H1 (cell line): ENCODE measurements around the gene C12orf56. TPM values are rescaled to one million over a fixed set of nuclear protein-coding genes. Genes with fewer than 3 reads are reported as not detected.

Experiments
- CTCF ChIA-PET: fragments of 300-600 bp; sonication (Branson Sonifier 250); formaldehyde crosslinking; loops from one replicate; lab custom pipeline; 2021; ENCODE audit not compliant: partially characterized antibody; lab: Charles Lee
- POLR2A ChIA-PET: fragments of 300-600 bp; sonication (Branson Sonifier 250); formaldehyde crosslinking; loops from one replicate; lab custom pipeline; 2021; ENCODE audit warnings: inconsistent platforms; ENCODE audit not compliant: partially characterized antibody; lab: Charles Lee
- DNase-seq, 2 experiments: peaks; one replicate each; pipeline versions ENCODE4 v3.0.0 to v3.0.0-alpha.2; 2010 to 2022; ENCODE audit warnings: low spot score in 2 of 2, low read depth in 1 of 2, mixed read lengths in 1 of 2
- FAIRE-seq: peaks from 2 replicates; lab custom pipeline; 2011; peaks lifted over from hg19 to GRCh38; lab: Jason Lieb, UNC
- H2AFZ ChIP-seq: 2 replicates; pipeline ENCODE4 v1.8.1; 2012; ENCODE audit warnings: low read length, inconsistent platforms
- H2AK5ac ChIP-seq: 2 replicates; pipeline ENCODE4 v1.6.1; 2013; ENCODE audit warnings: low read depth, low read length
- H2BK120ac ChIP-seq: replicated peaks from 2 replicates; pipeline ENCODE3; 2013; ENCODE audit warnings: low read depth, low read length, inconsistent platforms
- H2BK12ac ChIP-seq: 2 replicates; pipeline ENCODE4 v1.6.1; 2013; ENCODE audit warnings: low read depth, low read length
- H2BK15ac ChIP-seq: 2 replicates; pipeline ENCODE4 v1.6.1; 2013; ENCODE audit warnings: low read length
- H2BK20ac ChIP-seq: 2 replicates; pipeline ENCODE4 v1.6.1; 2013; ENCODE audit warnings: low read length
- H2BK5ac ChIP-seq: 2 replicates; pipeline ENCODE4 v1.6.1; 2013; ENCODE audit warnings: low read depth, low read length
- H3K14ac ChIP-seq: 2 replicates; pipeline ENCODE4 v1.6.1; 2013; ENCODE audit warnings: inconsistent platforms; ENCODE audit not compliant: insufficient read length
- H3K18ac ChIP-seq: 2 replicates; pipeline ENCODE4 v1.6.1; 2013; ENCODE audit warnings: low read length; ENCODE audit errors: extremely low read depth
- H3K23ac ChIP-seq: 2 replicates; pipeline ENCODE4 v1.6.1; 2013; ENCODE audit warnings: inconsistent platforms; ENCODE audit not compliant: insufficient read length
- H3K23me2 ChIP-seq: 2 replicates; pipeline ENCODE4 v1.6.1; 2013; ENCODE audit warnings: low read depth, low read length
- H3K27ac ChIP-seq: 2 replicates; pipeline ENCODE4 v1.6.1; 2011; ENCODE audit warnings: low read depth, low read length, inconsistent platforms
- H3K27me3 ChIP-seq, 4 experiments: replicated peaks in 1 of 4; 1 replicate in 1 of 4; 2 replicates in 3 of 4; pipeline versions ENCODE4 v1.6.1 to v1.8.1; 2011 to 2013; ENCODE audit warnings: low read length in 3 of 4, mild to moderate bottlenecking in 3 of 4, inconsistent platforms in 2 of 4, mixed read lengths in 2 of 4, moderate library complexity in 1 of 4; ENCODE audit not compliant: control insufficient read depth in 3 of 4, insufficient read depth in 3 of 4; ENCODE audit errors: extremely low read depth in 1 of 4
- H3K36me3 ChIP-seq, 4 experiments: 2 replicates each; pipeline versions ENCODE4 v1.6.1 to v1.8.1; 2011 to 2013; ENCODE audit warnings: mild to moderate bottlenecking in 4 of 4, low read length in 3 of 4, moderate library complexity in 2 of 4, control low read depth in 1 of 4, inconsistent platforms in 1 of 4; ENCODE audit not compliant: insufficient read depth in 4 of 4, control insufficient read depth in 2 of 4
- H3K4ac ChIP-seq: replicated peaks from 2 replicates; pipeline ENCODE3; 2013; ENCODE audit warnings: low read length, low read depth, mixed read lengths, inconsistent platforms; ENCODE audit not compliant: insufficient read length
- H3K4me1 ChIP-seq, 4 experiments: replicated peaks in 1 of 4; 1 replicate in 1 of 4; 2 replicates in 3 of 4; pipeline versions ENCODE4 v1.6.1 to v1.8.1; 2011 to 2013; ENCODE audit warnings: low read length in 3 of 4, inconsistent platforms in 2 of 4, mixed read lengths in 1 of 4; ENCODE audit not compliant: insufficient read depth in 4 of 4, control insufficient read depth in 3 of 4
- H3K4me2 ChIP-seq, 2 experiments: 2 replicates each; pipeline versions ENCODE4 v1.6.1 to v1.8.1; 2011 to 2013; ENCODE audit warnings: low read depth in 2 of 2, low read length in 2 of 2, control low read depth in 1 of 2, inconsistent platforms in 1 of 2, mild to moderate bottlenecking in 1 of 2; ENCODE audit not compliant: insufficient read depth in 1 of 2
- H3K4me3 ChIP-seq, 4 experiments: fragments of 200-600, 300-600 bp in 1 of 4; sonication (generic), shearing (Covaris generic), sonication (Bioruptor Twin) in 1 of 4; 2 replicates each; pipeline versions ENCODE4 v1.5.1 to v1.8.1; 2011 to 2016; ENCODE audit warnings: low read length in 4 of 4, low read depth in 3 of 4, control low read depth in 2 of 4, inconsistent platforms in 2 of 4, mild to moderate bottlenecking in 2 of 4, mixed read lengths in 1 of 4, moderate library complexity in 1 of 4; ENCODE audit not compliant: insufficient read depth in 2 of 4; ENCODE audit errors: extremely low read depth in 1 of 4
- H3K56ac ChIP-seq: replicated peaks from 2 replicates; pipeline ENCODE3; 2013; ENCODE audit warnings: low read depth, mild to moderate bottlenecking, mixed read lengths, low read length, inconsistent platforms; ENCODE audit not compliant: insufficient read length
- H3K79me1 ChIP-seq: 2 replicates; pipeline ENCODE4 v1.6.1; 2013; ENCODE audit warnings: low read depth, low read length, control low read depth
- H3K79me2 ChIP-seq, 2 experiments: 2 replicates each; pipeline versions ENCODE4 v1.6.1 to v1.8.1; 2012 to 2013; ENCODE audit warnings: low read length in 2 of 2, mild to moderate bottlenecking in 2 of 2, inconsistent platforms in 1 of 2; ENCODE audit not compliant: insufficient read depth in 2 of 2, control insufficient read depth in 1 of 2
- H3K9ac ChIP-seq, 4 experiments: replicated peaks in 1 of 4; 1 replicate in 1 of 4; 2 replicates in 3 of 4; pipeline versions ENCODE4 v1.6.1 to v1.8.1; 2011 to 2013; ENCODE audit warnings: low read depth in 3 of 4, low read length in 3 of 4, control low read depth in 2 of 4, mild to moderate bottlenecking in 2 of 4, moderate library complexity in 2 of 4, inconsistent platforms in 1 of 4; ENCODE audit errors: extremely low read depth in 1 of 4
- H3K9me3 ChIP-seq, 2 experiments: 2 replicates each; pipeline versions ENCODE4 v1.6.1 to v1.8.1; 2012 to 2013; ENCODE audit warnings: mild to moderate bottlenecking in 2 of 2, moderate library complexity in 2 of 2, control low read depth in 1 of 2, inconsistent platforms in 1 of 2, low read depth in 1 of 2, low read length in 1 of 2, mixed read lengths in 1 of 2; ENCODE audit not compliant: insufficient read depth in 2 of 2
- H4K20me1 ChIP-seq, 2 experiments: replicated peaks in 1 of 2; 2 replicates each; pipeline versions ENCODE3 to v1.8.1; 2011 to 2013; ENCODE audit warnings: inconsistent platforms in 2 of 2, low read length in 2 of 2, mild to moderate bottlenecking in 1 of 2; ENCODE audit not compliant: insufficient read depth in 2 of 2, control insufficient read depth in 1 of 2
- H4K5ac ChIP-seq: 2 replicates; pipeline ENCODE4 v1.6.1; 2013; ENCODE audit warnings: low read length, low read depth, mixed read lengths, inconsistent platforms; ENCODE audit not compliant: insufficient read length
- H4K8ac ChIP-seq: 2 replicates; pipeline ENCODE4 v1.8.0; 2013; ENCODE audit warnings: mild to moderate bottlenecking, moderate library complexity, low read length, inconsistent platforms; ENCODE audit not compliant: insufficient read depth; ENCODE audit errors: extremely low read depth
- H4K91ac ChIP-seq: replicated peaks from 2 replicates; pipeline ENCODE3; 2013; ENCODE audit warnings: low read length, mixed read lengths, inconsistent platforms; ENCODE audit not compliant: insufficient read length
- EGR1 ChIP-seq: IDR thresholded peaks from 2 replicates; pipeline ENCODE4 v1.6.1; 2011; ENCODE audit warnings: low read depth, low read length, borderline replicate concordance
- EZH2 ChIP-seq: fragments of 200-600 bp; sonication (generic); IDR thresholded peaks from 2 replicates; pipeline ENCODE4 v1.7.1; 2012; ENCODE audit warnings: low read depth, mild to moderate bottlenecking, moderate library complexity, low read length, inconsistent platforms; ENCODE audit not compliant: severe bottlenecking
- KDM1A ChIP-seq: fragments of 200-600, 300-600 bp; sonication (generic); IDR thresholded peaks from 2 replicates; pipeline ENCODE4 v1.7.1; 2016; ENCODE audit warnings: mild to moderate bottlenecking, low read length, borderline replicate concordance
- KDM5A ChIP-seq: fragments of 200-600 bp; IDR thresholded peaks from 2 replicates; pipeline ENCODE4 v1.7.1; 2012; ENCODE audit warnings: mild to moderate bottlenecking, low read length, inconsistent platforms, mixed read lengths
- MAFK ChIP-seq: IDR thresholded peaks from 2 replicates; pipeline ENCODE4 v1.6.1; 2012; ENCODE audit warnings: low read depth, mild to moderate bottlenecking, improper control_type of control experiment, low read length
- POLR2AphosphoS5 ChIP-seq: IDR thresholded peaks from 2 replicates; pipeline ENCODE4 v1.6.1; 2011; ENCODE audit warnings: low read depth, low read length
- RNF2 ChIP-seq: fragments of 200-900, 300-1000 bp; sonication (generic); IDR thresholded peaks from 2 replicates; pipeline ENCODE4 v1.7.1; 2016; ENCODE audit warnings: borderline replicate concordance, low read depth, mild to moderate bottlenecking, antibody characterized with exemption, low read length; ENCODE audit not compliant: poor library complexity, severe bottlenecking; ENCODE audit errors: missing control alignments
- SP1 ChIP-seq: IDR thresholded peaks from 2 replicates; pipeline ENCODE4 v1.6.1; 2011; ENCODE audit warnings: low read depth, low read length
- TBP ChIP-seq: IDR thresholded peaks from 2 replicates; pipeline ENCODE4 v1.6.1; 2011; ENCODE audit warnings: low read depth, low read length, improper control_type of control experiment
- WGBS, 2 experiments: shearing (Covaris generic) in 1 of 2; methylation state at CpG; one replicate each; pipeline versions ENCODE4 v1.1.6 to v1.1.7; 2013 to 2015; ENCODE audit warnings: low lambda C conversion rate in 2 of 2, mixed read lengths in 2 of 2, inconsistent platforms in 1 of 2, low coverage in 1 of 2, missing lambda C conversion rate in 1 of 2; ENCODE audit not compliant: insufficient replicate concordance in 2 of 2, insufficient coverage in 1 of 2, insufficient read length in 1 of 2; ENCODE audit errors: extremely low coverage in 1 of 2, missing lambda C conversion rate in 1 of 2; 5-methylcytosine and 5-hydroxymethylcytosine counted together
- polyA plus RNA-seq, 7 experiments: library from polyadenylated mRNA; depleted of rRNA in 3 of 7; stranded (reverse) in 5 of 7; unstranded in 2 of 7; fragments of >200 nt in 5 of 7; fragments of 200-250 nt in 2 of 7; gene quantifications; 1 replicate in 5 of 7; 2 replicates in 1 of 7; 4 replicates in 1 of 7; pipeline versions ENCODE4 v1.2.1 to v1.2.3, GENCODE V29; 2011 to 2013; ENCODE audit warnings: missing spikeins in 2 of 7, mixed read lengths in 2 of 7
- total RNA-seq: library from RNA; stranded (reverse); fragmentation: NEBNext Ultra II Directional; extraction: Animal tissue kit (Norgen Biotek cat#: 25700); gene quantifications from 2 replicates; pipeline ENCODE4 v1.2.1, GENCODE V29; 2021
- TF ChIP-seq, protein P1 (sequence below): IDR thresholded peaks from 2 replicates; pipeline ENCODE4 v1.6.1; 2011; ENCODE audit warnings: low read length, improper control_type of control experiment
- TF ChIP-seq, protein P2 (sequence below): IDR thresholded peaks from 2 replicates; pipeline ENCODE4 v1.6.1; 2011; ENCODE audit warnings: low read depth, mild to moderate bottlenecking, low read length; ENCODE audit not compliant: insufficient read depth
- TF ChIP-seq, protein P3 (sequence below): IDR thresholded peaks from 2 replicates; pipeline ENCODE4 v1.6.1; 2012; ENCODE audit warnings: inconsistent platforms

C12orf56 gene
- total and polyA plus RNA-seq, 2 of the 8 experiments (the other 6 are each of a cell fraction or from before 2014, with no cell fraction given) = 1.1 to 2.9 TPM

DNA sequence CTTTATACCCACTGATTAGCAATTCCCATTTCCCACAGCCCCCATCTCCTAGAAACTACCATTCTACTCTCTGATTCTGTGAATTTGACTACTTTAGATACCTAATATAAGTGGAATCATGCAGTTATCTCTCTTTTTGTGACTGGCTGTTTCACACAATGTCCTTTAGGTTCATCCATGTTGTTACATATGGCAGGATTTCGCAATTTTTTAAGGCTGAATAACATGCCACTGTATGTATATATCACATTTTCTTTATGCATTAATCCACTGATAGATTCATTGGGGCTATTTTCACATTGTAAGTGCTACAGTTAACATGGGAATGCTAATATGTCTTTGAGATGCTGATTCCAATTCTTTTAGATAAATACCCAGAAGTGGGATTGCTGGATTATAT lies 49.5 kb upstream of the C12orf56 start:
- FAIRE-seq = no peak
- H3K23ac ChIP-seq = no peak overlapping the region
- CTCF ChIA-PET = no interaction called here
- TF ChIP-seq, protein P1, sequence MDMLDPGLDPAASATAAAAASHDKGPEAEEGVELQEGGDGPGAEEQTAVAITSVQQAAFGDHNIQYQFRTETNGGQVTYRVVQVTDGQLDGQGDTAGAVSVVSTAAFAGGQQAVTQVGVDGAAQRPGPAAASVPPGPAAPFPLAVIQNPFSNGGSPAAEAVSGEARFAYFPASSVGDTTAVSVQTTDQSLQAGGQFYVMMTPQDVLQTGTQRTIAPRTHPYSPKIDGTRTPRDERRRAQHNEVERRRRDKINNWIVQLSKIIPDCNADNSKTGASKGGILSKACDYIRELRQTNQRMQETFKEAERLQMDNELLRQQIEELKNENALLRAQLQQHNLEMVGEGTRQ = no peak
- TF ChIP-seq KDM1A = no peak
- no peak for TF ChIP-seq RNF2
- no peak for TF ChIP-seq SP1
- TF ChIP-seq POLR2AphosphoS5 = no peak
- TF ChIP-seq KDM5A = no peak
- TF ChIP-seq TBP = no peak
- TF ChIP-seq, protein P2, sequence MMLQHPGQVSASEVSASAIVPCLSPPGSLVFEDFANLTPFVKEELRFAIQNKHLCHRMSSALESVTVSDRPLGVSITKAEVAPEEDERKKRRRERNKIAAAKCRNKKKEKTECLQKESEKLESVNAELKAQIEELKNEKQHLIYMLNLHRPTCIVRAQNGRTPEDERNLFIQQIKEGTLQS = no peak
- TF ChIP-seq EZH2 = no peak
- no peak for TF ChIP-seq EGR1
- TF ChIP-seq, protein P3, sequence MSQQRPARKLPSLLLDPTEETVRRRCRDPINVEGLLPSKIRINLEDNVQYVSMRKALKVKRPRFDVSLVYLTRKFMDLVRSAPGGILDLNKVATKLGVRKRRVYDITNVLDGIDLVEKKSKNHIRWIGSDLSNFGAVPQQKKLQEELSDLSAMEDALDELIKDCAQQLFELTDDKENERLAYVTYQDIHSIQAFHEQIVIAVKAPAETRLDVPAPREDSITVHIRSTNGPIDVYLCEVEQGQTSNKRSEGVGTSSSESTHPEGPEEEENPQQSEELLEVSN = no peak
- no peak for TF ChIP-seq MAFK

More for the DNA sequence above, 49.5 kb upstream of the C12orf56 start:
- Histone ChIP-seq H3K18ac (no peak overlapping the region), H4K8ac (no peak overlapping the region), H2BK15ac (no peak overlapping the region), H3K27ac (no peak overlapping the region), H3K23me2 (no peaks in the 10 kb centered on the region), H4K20me1 (peaks cover 2 to 5% of the 10 kb centered on the region in 2 experiments), H3K4me3 (no peak overlapping the region), H2BK5ac (no peak overlapping the region), H3K9me3 (no peaks in the 10 kb centered on the region), H3K9ac (no peak overlapping the region), H3K4me2 (no peak overlapping the region), H3K4me1 (no peaks in the 10 kb centered on the region), H2BK120ac (no peak overlapping the region), H2AK5ac (no peak overlapping the region), H3K56ac (no peak overlapping the region), H4K5ac (no peak overlapping the region), H3K79me1 (no peaks in the 10 kb centered on the region), H3K79me2 (no peaks in the 10 kb centered on the region), H3K27me3 (no peaks in the 10 kb centered on the region), H4K91ac (no peak overlapping the region), H2BK20ac (no peak overlapping the region), H2AFZ (no peak overlapping the region), H3K4ac (no peak overlapping the region), H2BK12ac (no peak overlapping the region), H3K36me3 (peaks cover 28 to 98% (median 67%) of the 10 kb centered on the region in 4 experiments), H3K14ac (no peak overlapping the region)
- WGBS, 2 experiments = 90% methylated on average over 1 of the region's 1 CpG; no CpG with 5 or more reads in 1 of the 2 experiments
- POLR2A ChIA-PET = interaction anchor here (1.5 to 3.1 kb wide), 6 partner anchors 10 to 32 kb away, joined by 3 to 17 read pairs (median 4); no protein-coding TSS in a partner anchor
- DNase-seq = no peak
